ENCODE results near the gene PCDHB16.

DNA sequence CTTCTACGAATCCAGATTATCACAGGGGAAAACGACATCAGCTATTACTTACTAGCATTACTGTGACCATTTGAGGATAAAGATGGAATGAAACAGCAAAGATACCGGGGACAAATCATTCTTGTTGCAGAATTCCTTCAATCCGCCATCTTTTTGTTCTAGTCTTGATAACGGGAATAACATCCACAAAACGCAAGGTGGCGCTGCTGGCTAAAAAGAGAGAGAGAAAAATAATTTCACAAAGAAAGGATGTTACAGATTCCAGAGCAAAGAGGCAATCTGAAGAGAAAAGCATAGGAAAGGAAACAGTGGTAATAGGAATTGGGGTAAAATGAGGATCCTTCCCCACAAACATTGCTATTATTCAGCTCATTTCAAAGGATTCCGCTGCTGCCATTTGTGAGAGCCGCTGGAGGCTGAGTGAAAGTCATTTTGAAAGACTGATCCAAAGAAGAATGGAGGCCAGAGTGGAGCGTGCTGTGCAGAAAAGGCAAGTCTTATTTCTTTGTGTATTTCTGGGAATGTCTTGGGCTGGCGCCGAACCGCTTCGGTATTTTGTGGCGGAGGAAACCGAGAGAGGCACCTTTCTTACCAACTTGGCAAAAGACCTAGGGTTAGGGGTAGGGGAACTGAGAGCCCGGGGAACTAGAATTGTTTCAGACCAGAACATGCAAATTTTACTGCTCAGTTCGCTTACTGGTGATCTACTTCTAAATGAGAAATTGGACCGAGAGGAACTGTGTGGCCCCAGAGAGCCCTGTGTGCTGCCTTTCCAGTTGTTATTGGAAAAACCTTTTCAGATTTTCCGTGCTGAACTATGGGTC is 9.6 kb upstream of the PCDHB16 start, which contains the start of gene PCDHB7:
- TF ChIP-seq EP300 (conservative IDR thresholded peaks at IDR 0.05; ENCODE audit: poor library complexity, severe bottlenecking): no peak
- TF ChIP-seq, protein P1, sequence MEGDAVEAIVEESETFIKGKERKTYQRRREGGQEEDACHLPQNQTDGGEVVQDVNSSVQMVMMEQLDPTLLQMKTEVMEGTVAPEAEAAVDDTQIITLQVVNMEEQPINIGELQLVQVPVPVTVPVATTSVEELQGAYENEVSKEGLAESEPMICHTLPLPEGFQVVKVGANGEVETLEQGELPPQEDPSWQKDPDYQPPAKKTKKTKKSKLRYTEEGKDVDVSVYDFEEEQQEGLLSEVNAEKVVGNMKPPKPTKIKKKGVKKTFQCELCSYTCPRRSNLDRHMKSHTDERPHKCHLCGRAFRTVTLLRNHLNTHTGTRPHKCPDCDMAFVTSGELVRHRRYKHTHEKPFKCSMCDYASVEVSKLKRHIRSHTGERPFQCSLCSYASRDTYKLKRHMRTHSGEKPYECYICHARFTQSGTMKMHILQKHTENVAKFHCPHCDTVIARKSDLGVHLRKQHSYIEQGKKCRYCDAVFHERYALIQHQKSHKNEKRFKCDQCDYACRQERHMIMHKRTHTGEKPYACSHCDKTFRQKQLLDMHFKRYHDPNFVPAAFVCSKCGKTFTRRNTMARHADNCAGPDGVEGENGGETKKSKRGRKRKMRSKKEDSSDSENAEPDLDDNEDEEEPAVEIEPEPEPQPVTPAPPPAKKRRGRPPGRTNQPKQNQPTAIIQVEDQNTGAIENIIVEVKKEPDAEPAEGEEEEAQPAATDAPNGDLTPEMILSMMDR (IDR thresholded peaks at IDR 0.05; ENCODE audit: poor library complexity, severe bottlenecking): no peak
- TF ChIP-seq RAD21 (conservative IDR thresholded peaks at IDR 0.05): no peak
- TF ChIP-seq, protein P2, sequence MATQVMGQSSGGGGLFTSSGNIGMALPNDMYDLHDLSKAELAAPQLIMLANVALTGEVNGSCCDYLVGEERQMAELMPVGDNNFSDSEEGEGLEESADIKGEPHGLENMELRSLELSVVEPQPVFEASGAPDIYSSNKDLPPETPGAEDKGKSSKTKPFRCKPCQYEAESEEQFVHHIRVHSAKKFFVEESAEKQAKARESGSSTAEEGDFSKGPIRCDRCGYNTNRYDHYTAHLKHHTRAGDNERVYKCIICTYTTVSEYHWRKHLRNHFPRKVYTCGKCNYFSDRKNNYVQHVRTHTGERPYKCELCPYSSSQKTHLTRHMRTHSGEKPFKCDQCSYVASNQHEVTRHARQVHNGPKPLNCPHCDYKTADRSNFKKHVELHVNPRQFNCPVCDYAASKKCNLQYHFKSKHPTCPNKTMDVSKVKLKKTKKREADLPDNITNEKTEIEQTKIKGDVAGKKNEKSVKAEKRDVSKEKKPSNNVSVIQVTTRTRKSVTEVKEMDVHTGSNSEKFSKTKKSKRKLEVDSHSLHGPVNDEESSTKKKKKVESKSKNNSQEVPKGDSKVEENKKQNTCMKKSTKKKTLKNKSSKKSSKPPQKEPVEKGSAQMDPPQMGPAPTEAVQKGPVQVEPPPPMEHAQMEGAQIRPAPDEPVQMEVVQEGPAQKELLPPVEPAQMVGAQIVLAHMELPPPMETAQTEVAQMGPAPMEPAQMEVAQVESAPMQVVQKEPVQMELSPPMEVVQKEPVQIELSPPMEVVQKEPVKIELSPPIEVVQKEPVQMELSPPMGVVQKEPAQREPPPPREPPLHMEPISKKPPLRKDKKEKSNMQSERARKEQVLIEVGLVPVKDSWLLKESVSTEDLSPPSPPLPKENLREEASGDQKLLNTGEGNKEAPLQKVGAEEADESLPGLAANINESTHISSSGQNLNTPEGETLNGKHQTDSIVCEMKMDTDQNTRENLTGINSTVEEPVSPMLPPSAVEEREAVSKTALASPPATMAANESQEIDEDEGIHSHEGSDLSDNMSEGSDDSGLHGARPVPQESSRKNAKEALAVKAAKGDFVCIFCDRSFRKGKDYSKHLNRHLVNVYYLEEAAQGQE (IDR thresholded peaks at IDR 0.05; ENCODE audit: borderline replicate concordance): no peak
- TF ChIP-seq TAF1 (IDR thresholded peaks at IDR 0.05; ENCODE audit: low read depth): no peak
- no peak for TF ChIP-seq EZH2 (IDR thresholded peaks at IDR 0.05; ENCODE audit: borderline replicate concordance, insufficient read depth, low read length, poor library complexity, severe bottlenecking)
- no peak for TF ChIP-seq MXI1 (conservative IDR thresholded peaks at IDR 0.05; ENCODE audit: poor library complexity, severe bottlenecking)
- TF ChIP-seq SMC3 (conservative IDR thresholded peaks at IDR 0.05; ENCODE audit: poor library complexity): no peak

Data from neural cell (in vitro differentiated cells).